ENCODE data around the gene ZFAND2A.

DNA sequence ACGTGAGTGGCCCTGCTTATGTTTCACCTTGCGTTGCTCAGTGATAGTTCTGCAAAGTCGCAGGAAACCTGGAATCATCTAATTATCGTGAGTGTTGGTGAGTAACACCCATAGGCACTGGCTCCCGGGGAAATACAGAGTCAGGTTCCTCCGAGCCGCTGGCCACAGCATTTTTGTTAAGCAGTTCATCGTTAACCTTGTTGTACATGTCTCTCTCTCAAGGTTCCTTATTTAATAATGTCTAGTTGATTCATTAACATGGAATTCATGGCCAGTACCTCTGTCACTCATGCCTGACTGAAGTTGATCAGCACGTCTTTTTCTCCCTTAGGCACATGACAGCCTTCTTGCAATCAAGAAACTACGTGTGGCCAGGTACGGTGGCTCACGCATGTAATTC, 3.1 kb upstream of the ZFAND2A start:
- TF ChIP-seq POLR2A (IDR thresholded peaks at IDR 0.05; ENCODE audit: low read length) (no peak), GATA1 (IDR thresholded peaks at IDR 0.05; ENCODE audit: low read depth, low read length) (no peak)

All from erythroblast (primary cell).